NCI-H510A treated with DMSO at 0.1 percent for 48 hours (cell line): ENCODE measurements around the gene PSMB4.
A peak's percentile ranks its signal among the peaks of the same experiment; 100 is the strongest.
"Not testable (repeated sequence)": the region's sequence is repeated elsewhere in the genome, so short reads cannot be mapped to it uniquely, and the experiment has no call there.

Source experiments
- DNase-seq: peaks from one replicate; lab custom pipeline; 2025; lab: John Stamatoyannopoulos, UW

PSMB4 gene

GRCh38 chr1:151399324-151400171 lies at the start of gene PSMB4:
Gene PSMB4, plus strand, starts transcription at chr1:151399573. Its CDS starts 15 bp downstream, at chr1:151399588.
- peak; percentile 94 for DNase-seq

DNA sequence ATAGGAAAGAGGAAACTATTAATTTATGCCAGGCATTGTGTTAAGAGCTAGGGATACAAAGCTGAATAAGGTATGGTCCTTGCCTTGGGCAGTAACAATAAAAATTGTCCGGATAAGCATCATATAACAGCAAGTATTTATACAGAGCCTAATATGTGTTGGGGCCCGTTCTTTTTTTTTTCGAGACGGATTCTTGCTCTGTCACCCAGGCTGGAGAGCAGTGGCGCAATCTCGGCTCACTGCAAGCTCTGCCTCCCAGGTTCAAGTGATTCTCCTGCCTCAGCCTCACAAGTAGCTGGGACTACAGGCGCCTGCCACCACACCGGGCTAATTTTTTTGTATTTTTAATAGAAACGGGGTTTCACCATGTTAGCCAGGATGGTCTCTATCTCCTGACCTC lies 49.0 kb upstream of the PSMB4 start:
- not testable (repeated sequence) for DNase-seq

- DNase-seq: no peak
Measured at GRCh38 chr1:151352021-151352718, 47.2 kb upstream of the PSMB4 start.

- DNase-seq: no peak
Measured at GRCh38 chr1:151356696-151357095, 42.7 kb upstream of the PSMB4 start.

DNA sequence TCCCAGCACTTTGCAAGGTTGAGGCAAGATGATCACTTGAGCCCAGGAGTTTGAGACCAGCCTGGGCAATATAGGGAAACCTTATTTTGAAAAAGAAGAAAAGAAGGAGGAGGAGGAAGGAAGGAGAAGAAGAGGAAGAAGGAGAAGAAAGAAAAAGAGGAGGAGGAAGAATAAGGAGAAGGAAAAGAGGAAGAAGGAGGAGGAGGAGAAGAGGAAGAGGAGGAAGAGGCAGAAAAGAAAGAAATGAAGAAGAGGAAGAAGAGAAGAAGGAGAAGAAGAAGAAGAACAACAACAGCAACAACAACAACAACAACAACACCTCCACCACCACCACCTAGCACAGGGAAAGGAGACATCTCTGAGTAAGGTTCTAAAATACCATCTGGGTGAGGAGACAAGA lies 37.5 kb upstream of the PSMB4 start:
- DNase-seq: no peak

DNA sequence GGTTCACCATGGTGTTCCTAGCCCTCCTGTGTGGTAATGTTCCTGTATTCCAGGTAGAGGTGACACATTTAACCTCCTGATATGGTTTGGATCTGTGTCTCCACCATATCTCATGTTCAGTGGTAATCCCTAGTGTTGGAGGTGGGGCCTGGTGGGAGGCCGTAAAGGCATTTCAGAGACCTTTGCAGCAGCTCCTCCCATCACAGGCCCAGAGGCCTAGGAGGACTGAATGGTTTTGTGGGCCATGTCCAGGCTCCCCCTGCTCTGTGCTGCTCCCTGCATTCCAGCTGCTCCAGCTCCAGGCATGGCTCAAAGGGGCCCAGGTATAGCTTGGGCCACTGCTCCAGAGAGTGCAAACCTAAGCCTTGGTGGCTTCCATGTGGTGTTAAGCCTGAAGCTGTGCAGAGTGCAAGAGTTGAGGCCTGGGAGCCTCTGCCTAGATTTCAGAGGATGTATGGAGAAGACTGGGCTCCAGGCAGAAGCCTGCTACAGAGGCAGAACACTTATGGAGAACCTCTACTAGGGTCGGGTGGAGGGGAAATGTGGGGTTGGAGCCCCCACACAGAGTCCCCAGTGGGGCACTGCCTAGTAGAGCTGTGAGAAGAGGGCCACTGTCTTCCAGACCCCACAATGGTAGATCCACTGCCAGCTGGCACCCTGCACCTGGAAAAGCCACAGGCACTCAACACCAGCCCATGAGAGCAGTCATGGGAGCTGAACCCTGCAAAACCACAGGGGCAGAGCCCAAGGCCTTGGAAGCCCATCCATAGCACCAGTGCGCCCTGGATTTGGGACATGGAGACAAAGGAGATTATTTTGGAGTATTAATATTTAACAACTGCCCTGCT lies 36.8 kb upstream of the PSMB4 start:
- no peak for DNase-seq

DNA sequence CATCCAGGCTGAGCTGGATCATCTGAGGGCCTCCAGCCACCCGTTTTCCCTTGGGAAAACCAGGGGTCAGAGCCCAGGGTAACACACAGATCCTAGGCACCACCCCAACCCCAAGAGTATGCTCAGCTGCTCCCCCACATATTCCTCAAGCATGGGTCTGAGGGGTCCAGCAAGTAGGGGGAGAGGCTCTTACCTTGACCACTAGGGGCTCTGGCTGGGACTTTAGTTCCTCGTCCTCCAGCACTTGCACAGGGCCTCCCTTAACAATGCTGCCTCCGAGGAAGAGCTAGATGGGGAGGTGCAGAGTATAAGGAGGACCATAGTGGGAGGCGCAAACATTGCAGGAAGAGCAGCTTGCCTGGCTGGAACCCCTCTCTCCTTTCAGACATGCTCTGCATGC lies 34.4 kb upstream of the PSMB4 start:
- DNase-seq: no peak

- no peak for DNase-seq
Measured at GRCh38 chr1:151367658-151368392, 31.5 kb upstream of the PSMB4 start.

GRCh38 chr1:151368393-151369301 lies 30.7 kb upstream of the PSMB4 start:
- peak; percentile 57 for DNase-seq

- DNase-seq: no peak
Measured at GRCh38 chr1:151369302-151369610, 30.1 kb upstream of the PSMB4 start.

DNA sequence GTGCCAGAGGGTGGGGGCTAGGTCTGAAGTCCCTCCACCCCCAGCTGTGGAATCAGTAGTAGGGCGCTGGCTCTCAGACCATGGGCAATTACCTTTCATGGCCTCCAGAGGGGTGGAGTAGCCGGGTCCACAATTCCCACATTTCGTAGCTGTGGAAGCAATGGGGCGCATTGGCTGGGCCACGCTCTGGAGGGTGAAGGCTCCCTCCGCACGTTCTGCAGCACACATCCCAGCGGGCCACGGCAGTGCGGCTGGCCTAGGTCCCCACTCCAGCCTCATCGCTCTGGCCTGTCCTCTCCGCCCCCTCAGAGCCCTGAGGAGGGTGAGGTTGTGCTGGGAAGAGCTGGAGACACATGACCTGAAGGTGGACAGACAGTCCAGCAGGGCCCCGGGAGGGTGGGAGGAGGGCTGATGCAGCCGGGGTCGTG lies 29.7 kb upstream of the PSMB4 start:
- DNase-seq: no peak

- DNase-seq: no peak
Measured at GRCh38 chr1:151370211-151370911, 29.0 kb upstream of the PSMB4 start.

GRCh38 chr1:151371370-151372057 lies 27.9 kb upstream of the PSMB4 start:
- peak; percentile 89 for DNase-seq

DNA sequence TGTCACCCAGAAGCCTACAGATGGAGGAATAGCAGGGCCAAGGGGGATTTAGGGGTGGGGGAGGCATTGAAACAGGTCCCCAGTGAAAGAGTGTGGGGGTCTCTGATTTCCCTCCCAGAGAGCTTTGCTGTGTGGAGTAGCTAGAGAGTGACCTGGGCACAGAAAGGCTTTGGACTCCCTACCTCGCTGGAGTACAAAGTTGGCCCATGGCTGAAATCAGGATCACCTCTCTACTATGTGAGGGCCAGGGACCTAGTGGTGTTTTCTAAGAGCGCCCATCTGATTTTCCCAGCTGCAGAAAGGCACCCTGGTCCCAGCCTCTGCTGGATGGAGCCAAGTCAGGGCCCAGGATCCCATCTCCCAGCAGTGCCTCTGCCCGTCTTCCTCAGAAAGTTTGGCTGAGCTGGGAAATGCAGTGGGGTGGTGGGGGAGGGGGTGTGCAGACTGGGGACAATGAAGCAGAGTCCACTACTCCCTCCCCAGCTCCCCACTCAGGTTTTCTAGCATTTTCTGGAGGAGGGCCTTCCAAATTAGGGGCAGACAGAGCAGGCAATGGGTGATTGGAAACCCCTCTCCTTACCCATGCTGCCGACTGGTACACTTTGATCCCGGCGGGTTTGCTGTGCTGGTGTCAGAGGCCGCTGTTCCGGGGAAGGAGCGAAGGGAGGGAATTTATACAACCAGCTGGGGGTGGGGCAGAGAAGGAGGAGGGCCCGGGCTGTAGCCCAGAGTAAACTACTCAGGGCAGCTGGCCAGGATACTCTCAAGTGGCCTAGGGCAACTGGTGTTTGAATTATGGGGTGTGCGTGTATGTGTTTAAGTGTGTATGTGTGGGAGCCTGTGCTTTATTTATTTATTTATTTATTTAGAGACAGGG lies 27.1 kb upstream of the PSMB4 start, which contains the start of gene SELENBP1:
TSS of gene SELENBP1 (minus strand) at position 648 of the 877 bp plus-strand sequence. CDS start at position 584, 64 bp downstream.
- peak; percentile 87 for DNase-seq

- DNase-seq: no peak
Measured at GRCh38 chr1:151373196-151373595, 26.2 kb upstream of the PSMB4 start.

DNA sequence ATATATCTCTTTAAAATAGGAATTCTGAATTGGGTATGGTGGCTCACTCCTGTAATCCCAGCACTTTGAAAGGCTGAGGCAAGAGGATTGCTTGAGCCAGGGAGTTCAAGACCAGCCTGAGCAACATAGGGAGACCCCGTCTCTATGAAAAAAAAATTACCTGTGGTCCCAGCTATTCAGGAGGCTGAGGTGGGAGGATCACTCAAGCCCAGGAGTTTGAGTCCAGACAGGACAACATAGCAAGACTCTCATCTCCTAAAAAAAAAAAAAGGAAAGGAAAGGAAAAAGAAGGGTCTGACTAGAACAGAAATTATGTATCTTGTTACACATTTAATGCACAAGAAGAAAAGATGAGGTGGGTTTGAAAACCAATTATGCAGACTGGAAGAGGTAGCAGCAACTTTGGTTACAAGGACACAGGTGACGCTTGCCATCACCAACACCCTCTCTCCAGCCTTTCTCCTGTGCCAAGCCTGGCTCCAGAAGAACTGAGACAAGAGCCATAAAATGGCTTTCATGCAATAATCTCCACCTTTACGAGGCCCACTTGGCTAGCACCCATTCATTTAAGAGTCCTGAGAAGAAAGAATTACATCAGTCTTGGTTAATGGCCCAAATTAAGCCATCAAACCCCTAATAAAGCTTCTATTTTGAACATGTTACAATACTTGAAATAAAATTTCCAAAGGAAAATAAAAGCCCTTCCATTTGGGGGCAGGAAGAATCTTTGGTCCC lies 22.1 kb upstream of the PSMB4 start:
- DNase-seq: no peak

- no peak for DNase-seq
Measured at GRCh38 chr1:151384584-151384983, 14.8 kb upstream of the PSMB4 start.

DNA sequence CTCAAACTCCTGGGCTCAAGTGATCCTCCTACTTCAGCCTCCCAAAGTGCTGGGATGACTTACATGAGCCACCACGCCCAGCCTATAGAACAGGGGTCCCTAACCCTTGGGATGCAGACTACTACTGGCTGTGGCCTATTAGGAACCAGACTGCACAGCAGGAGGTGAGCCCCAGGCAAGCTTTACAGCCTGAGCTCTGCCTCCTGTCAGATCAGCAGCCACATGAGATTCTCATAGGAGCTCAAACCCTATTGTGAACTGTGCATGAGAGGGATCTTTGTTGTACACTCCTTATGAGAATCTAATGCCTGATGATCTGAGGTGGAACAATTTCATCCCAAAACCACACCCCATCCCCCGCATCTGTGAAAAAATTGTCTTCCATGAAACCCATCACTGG lies 13.4 kb upstream of the PSMB4 start:
- DNase-seq: no peak
